GM18909 (cell line): Measurements from ENCODE around the gene MYO10.

Experiments
- ATAC-seq: cut with Tn5 transposase; IDR thresholded peaks from one replicate; pipeline ENCODE4 v1.9.1; 2021; ENCODE audit warnings: mild to moderate bottlenecking; ENCODE audit not compliant: unreplicated experiment, poor library complexity

The MYO10 gene

GRCh38 chr5:16944816-16945562 lies 8.9 kb upstream of the MYO10 start:
- no peak for ATAC-seq

- no peak for ATAC-seq
These were observed 8.0 kb upstream of the MYO10 start for GRCh38 chr5:16943846-16944678.

GRCh38 chr5:16937503-16938161 lies 1.5 kb upstream of the MYO10 start:
- ATAC-seq: no peak

- ATAC-seq: no peak
These were observed 926 bp upstream of the MYO10 start for GRCh38 chr5:16936989-16937438.

- peak; percentile 56 for ATAC-seq
These were observed 598 bp downstream of the MYO10 start for GRCh38 chr5:16935231-16936149.

GRCh38 chr5:16934677-16935153 lies 1.4 kb downstream of the MYO10 start:
- no peak for ATAC-seq

GRCh38 chr5:16934123-16934522 lies 2.0 kb downstream of the MYO10 start:
- ATAC-seq: peak; percentile 78

- ATAC-seq: no peak
These were observed 2.8 kb downstream of the MYO10 start for GRCh38 chr5:16933337-16933736.

- ATAC-seq: no peak
These were observed 3.7 kb downstream of the MYO10 start for GRCh38 chr5:16932401-16932800.

GRCh38 chr5:16931334-16932110 lies 4.6 kb downstream of the MYO10 start:
- no peak for ATAC-seq

GRCh38 chr5:16930496-16930895 lies 5.6 kb downstream of the MYO10 start:
- ATAC-seq: no peak

GRCh38 chr5:16929831-16930230 lies 6.3 kb downstream of the MYO10 start:
- no peak for ATAC-seq

- no peak for ATAC-seq
These were observed 6.7 kb downstream of the MYO10 start for GRCh38 chr5:16929347-16929746.

GRCh38 chr5:16927613-16928012 lies 8.5 kb downstream of the MYO10 start:
- ATAC-seq: no peak

- no peak for ATAC-seq
These were observed 9.7 kb downstream of the MYO10 start for GRCh38 chr5:16926417-16926816.

GRCh38 chr5:16924206-16924605 lies 11.9 kb downstream of the MYO10 start:
- ATAC-seq: no peak

GRCh38 chr5:16922430-16922829 lies 13.7 kb downstream of the MYO10 start:
- ATAC-seq: peak; percentile 88

GRCh38 chr5:16921211-16921610 lies 14.9 kb downstream of the MYO10 start:
- ATAC-seq: no peak
